Activated CD8-positive, alpha-beta T cell treated with anti-CD3 and anti-CD28 coated beads for 36 hours (primary cell): ENCODE results near the gene CAMK4. TPM values are rescaled to one million over a fixed set of nuclear protein-coding genes. Genes with fewer than 3 reads are reported as not detected.

Experiments
- ATAC-seq: fragments of 200-7000 bp; cut with Tn5 transposase; one replicate; pipeline ENCODE4 v1.10.0; 2021; ENCODE audit warnings: mild to moderate bottlenecking, moderate library complexity
- CTCF ChIA-PET: fragments of 350-600 bp; sonication (Branson Sonifier 250); formaldehyde crosslinking; loops from one replicate; lab custom pipeline; 2021; ENCODE audit warnings: antibody characterized with exemption; lab: Charles Lee
- POLR2A ChIA-PET: fragments of 350-600 bp; sonication (Branson Sonifier 250); formaldehyde crosslinking; loops from one replicate; lab custom pipeline; 2021; ENCODE audit warnings: antibody characterized with exemption; lab: Charles Lee
- DNase-seq: peaks from one replicate; pipeline ENCODE4 v3.0.0-alpha.2; 2020
- H3K27ac Mint-ChIP-seq: one replicate; pipeline ENCODE4 v1.8.0; 2021; ENCODE audit warnings: mild to moderate bottlenecking, mixed read lengths
- H3K27me3 Mint-ChIP-seq: one replicate; pipeline ENCODE4 v1.8.0; 2021; ENCODE audit warnings: mixed read lengths
- H3K36me3 Mint-ChIP-seq: one replicate; pipeline ENCODE4 v1.8.0; 2021; ENCODE audit warnings: low read depth, mixed read lengths
- H3K4me1 Mint-ChIP-seq: one replicate; pipeline ENCODE4 v1.8.0; 2021; ENCODE audit warnings: low read depth, mixed read lengths
- H3K4me3 Mint-ChIP-seq: one replicate; pipeline ENCODE4 v1.8.0; 2021; ENCODE audit warnings: mild to moderate bottlenecking, moderate library complexity, mixed read lengths
- H3K9me3 Mint-ChIP-seq: one replicate; pipeline ENCODE4 v1.8.0; 2021; ENCODE audit warnings: mixed read lengths
- intact Hi-C: fragments of 100-400 bp; cut with micrococcal nuclease; formaldehyde crosslinking; loops from one replicate; pipeline ENCODE4 v1.10.0; 2022
- total RNA-seq, 2 experiments: library from RNA; stranded (reverse); gene quantifications; one replicate each; pipeline ENCODE4 v1.2.3, GENCODE V29; 2021
- TF ChIP-seq, protein P1 (sequence below): fragments of 200-600 bp; IDR thresholded peaks from one replicate; pipeline ENCODE4 v1.8.0; 2022; ENCODE audit warnings: antibody characterized with exemption, mild to moderate bottlenecking

Gene CAMK4
- total RNA-seq, 2 experiments from 2014 or later, result 79.7 to 80.7 TPM

DNA sequence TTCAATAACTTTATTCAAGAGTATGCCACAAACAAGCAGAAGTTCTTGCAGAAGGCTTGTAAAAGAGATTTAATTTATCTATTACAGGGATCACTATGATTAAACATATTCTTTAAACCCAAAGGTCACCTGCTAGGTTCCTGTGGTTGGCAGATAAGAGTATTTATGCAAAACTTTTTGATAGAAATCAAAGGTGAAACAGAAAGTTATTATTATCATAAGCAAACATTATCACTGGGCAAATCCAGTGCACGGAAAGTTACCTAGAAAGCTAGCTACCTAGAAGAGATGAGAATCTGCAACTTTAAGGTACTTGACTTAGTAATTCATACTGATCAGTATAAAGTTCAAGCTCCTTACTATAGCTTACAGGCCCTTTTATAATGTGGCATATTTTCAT is 284.9 kb downstream of the CAMK4 start:
- TF ChIP-seq, protein P1, sequence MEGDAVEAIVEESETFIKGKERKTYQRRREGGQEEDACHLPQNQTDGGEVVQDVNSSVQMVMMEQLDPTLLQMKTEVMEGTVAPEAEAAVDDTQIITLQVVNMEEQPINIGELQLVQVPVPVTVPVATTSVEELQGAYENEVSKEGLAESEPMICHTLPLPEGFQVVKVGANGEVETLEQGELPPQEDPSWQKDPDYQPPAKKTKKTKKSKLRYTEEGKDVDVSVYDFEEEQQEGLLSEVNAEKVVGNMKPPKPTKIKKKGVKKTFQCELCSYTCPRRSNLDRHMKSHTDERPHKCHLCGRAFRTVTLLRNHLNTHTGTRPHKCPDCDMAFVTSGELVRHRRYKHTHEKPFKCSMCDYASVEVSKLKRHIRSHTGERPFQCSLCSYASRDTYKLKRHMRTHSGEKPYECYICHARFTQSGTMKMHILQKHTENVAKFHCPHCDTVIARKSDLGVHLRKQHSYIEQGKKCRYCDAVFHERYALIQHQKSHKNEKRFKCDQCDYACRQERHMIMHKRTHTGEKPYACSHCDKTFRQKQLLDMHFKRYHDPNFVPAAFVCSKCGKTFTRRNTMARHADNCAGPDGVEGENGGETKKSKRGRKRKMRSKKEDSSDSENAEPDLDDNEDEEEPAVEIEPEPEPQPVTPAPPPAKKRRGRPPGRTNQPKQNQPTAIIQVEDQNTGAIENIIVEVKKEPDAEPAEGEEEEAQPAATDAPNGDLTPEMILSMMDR, result no peak
- Mint-ChIP-seq H3K27me3 (no peaks in the 10 kb centered on the region), H3K4me1 (peaks cover 56% of the 10 kb centered on the region), H3K36me3 (peaks cover 47% of the 10 kb centered on the region), H3K4me3 (peak overlapping the region; percentile 92), H3K27ac (no peak overlapping the region), H3K9me3 (no peaks in the 10 kb centered on the region)
- ChIA-PET CTCF (interaction anchor here (1.0 to 1.5 kb wide), 3 partner anchors 13 to 351 kb away, joined by 3 to 5 read pairs (median 3); no protein-coding TSS in a partner anchor), POLR2A (interaction anchor here (0.7 to 1.2 kb wide), 2 partner anchors 256 to 652 kb away, joined by 3 read pairs; no protein-coding TSS in a partner anchor)
- intact Hi-C loops, result no loop called here
- ATAC-seq (no peak), DNase-seq (peak; percentile 40)

DNA sequence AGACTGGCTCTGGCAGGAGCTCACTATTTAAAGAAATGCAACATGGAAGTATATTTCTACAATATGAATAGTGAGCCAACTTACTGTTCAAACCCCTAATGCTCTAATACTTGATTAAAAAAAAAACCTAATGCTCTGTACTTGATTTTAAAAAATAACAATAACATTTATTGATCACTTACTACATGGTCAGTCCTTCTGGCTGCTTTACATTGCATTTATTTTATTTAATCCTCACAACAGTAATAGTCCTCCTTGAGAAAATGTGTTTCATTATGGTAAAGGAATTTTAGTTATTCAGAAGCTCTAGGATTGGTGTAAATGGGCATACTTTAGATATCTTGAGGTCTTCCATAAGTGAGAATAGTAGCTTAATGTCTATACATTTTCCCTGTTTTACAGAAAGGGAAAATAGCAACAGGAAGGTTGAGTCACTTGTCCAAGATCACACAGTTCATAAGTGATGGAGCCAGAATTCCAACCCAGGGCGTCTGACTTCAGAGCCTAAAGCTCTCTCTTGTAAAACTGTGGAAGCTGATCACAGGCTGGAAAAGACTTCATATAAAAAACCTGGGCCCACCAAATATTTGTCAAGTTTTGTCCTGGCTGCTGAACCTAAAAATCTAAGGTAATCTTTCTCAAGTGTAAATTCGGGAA is 287.1 kb downstream of the CAMK4 start:
- no peak for DNase-seq
- CTCF ChIA-PET, result interaction anchor here (1.4 to 2.3 kb wide), 3 partner anchors 13 to 20 kb away, joined by 3 to 13 read pairs (median 4); no protein-coding TSS in a partner anchor
- Mint-ChIP-seq H3K36me3 (peaks cover 36% of the 10 kb centered on the region), H3K4me1 (peaks cover 54% of the 10 kb centered on the region), H3K27me3 (no peaks in the 10 kb centered on the region), H3K27ac (peak overlapping the region; percentile 98), H3K4me3 (peak overlapping the region; percentile 92), H3K9me3 (no peaks in the 10 kb centered on the region)
- TF ChIP-seq, protein P1, result no peak
- intact Hi-C loops, result no loop called here
- ATAC-seq, result no peak
- POLR2A ChIA-PET, result interaction anchor here (0.7 to 1.8 kb wide), 9 partner anchors 10 to 651 kb away, joined by 3 to 6 read pairs (median 4); no protein-coding TSS in a partner anchor

DNA sequence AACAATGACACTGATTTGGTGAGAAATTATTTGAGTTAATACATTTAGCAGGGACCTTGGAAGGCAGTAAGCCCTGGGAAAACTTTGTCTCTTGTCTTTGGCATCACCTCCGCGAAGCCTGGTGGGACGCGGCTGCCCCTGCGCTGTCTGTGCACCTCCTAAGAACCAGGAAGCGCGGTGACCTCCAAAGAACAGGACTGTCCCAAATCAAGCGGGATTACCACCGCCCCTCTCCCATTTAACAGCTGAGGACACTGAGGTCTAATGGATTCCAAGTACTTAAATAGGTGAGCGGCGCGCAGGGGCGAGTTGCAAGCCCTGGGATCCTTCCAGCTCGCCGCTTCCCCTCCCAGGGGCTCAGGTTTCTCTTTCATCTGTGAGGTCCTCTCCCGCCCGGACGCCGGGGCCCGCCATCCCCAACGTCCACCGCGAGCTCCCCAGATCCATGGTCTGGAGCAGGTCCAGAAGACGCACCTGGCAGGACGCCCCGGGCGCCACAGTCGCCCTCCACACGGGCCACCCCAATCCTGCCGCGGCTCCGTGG is 287.7 kb downstream of the CAMK4 start:
- peak overlapping the region; percentile 98 for H3K27ac Mint-ChIP-seq
- ChIA-PET CTCF (interaction anchor here (1.4 to 2.3 kb wide), 3 partner anchors 12 to 19 kb away, joined by 3 to 13 read pairs (median 4); no protein-coding TSS in a partner anchor), POLR2A (interaction anchor here (0.7 to 1.8 kb wide), 13 partner anchors 10 to 650 kb away, joined by 3 to 6 read pairs (median 3); no protein-coding TSS in a partner anchor)
- peak overlapping the region; percentile 92 for H3K4me3 Mint-ChIP-seq
- ATAC-seq (no peak), DNase-seq (no peak)
- TF ChIP-seq, protein P1, result no peak
- no peaks in the 10 kb centered on the region for H3K9me3 Mint-ChIP-seq
- intact Hi-C loops, result no loop called here
- H3K27me3 Mint-ChIP-seq, result no peaks in the 10 kb centered on the region
- H3K36me3 Mint-ChIP-seq, result peaks cover 33% of the 10 kb centered on the region
- peaks cover 54% of the 10 kb centered on the region for H3K4me1 Mint-ChIP-seq

DNA sequence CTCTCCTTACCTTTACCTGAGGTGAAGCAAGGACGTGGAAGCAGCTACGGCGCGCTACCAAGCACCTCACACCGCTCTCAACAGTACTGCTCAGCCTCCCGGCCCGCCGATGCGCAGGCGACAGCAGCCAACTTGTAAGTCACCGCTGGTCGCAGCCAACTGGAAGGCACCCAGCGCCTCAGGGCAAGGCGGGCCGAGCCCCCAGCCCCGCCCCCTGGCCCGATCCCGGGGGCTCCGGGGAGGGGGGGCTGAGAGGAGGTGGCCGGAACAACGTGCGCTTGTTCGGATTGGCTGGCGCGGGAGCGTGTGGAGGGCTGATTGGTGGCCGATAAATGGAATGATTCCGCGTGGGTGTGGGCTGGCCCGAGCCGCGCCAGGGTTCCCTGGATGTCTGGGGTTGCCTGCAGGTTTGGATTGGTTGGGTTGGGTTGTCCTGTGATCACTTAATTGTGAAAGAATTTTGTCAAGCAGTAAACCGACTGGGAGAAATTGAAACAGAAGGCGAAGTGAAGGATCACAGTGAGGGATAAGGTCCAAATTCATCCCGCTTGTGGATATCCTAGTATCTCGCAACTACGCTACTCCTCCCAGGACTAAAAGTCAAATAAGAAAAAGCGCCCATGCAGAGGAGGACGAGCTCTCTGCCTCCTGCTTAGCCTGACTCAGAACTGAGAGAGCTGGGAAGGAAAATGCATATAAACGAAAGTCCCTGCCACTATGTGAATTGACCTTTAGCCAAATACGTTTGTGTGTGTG is 288.4 kb downstream of the CAMK4 start, which contains the start of gene STARD4:
TSS of gene STARD4 (minus strand) at position 161 of the 756 bp plus-strand sequence. CDS start 5,102 bp downstream, outside the sequence.
- Mint-ChIP-seq H3K27ac (peak within 1 kb of the TSS; percentile 98), H3K4me1 (peaks cover 48% of the 10 kb centered on the region), H3K4me3 (peak within 1 kb of the TSS; percentile 92), H3K36me3 (peaks cover 28% of the 10 kb centered on the region), H3K9me3 (no peaks in the 10 kb centered on the region), H3K27me3 (no peaks in the 10 kb centered on the region)
- POLR2A ChIA-PET, result interaction anchor here (0.7 to 1.8 kb wide), 14 partner anchors 10 to 650 kb away, joined by 3 to 6 read pairs (median 3); no protein-coding TSS in a partner anchor
- intact Hi-C loops, result no loop called here
- DNase-seq, result peak; percentile 96
- CTCF ChIA-PET, result interaction anchor here (2.3 kb wide), 1 partner anchor 18 kb away, joined by 13 read pairs; no protein-coding TSS in a partner anchor
- ATAC-seq, result peak; percentile 96
- TF ChIP-seq, protein P1, result no peak
